ENCODE results near the gene SLF2. TPM values are rescaled to one million over a fixed set of nuclear protein-coding genes. Genes with fewer than 3 reads are reported as not detected.

The SLF2 gene
- total and polyA plus RNA-seq, 2 of the 8 experiments (the other 6 are each of a cell fraction or from before 2014, with no cell fraction given) = 5.5 to 20.9 TPM

DNA sequence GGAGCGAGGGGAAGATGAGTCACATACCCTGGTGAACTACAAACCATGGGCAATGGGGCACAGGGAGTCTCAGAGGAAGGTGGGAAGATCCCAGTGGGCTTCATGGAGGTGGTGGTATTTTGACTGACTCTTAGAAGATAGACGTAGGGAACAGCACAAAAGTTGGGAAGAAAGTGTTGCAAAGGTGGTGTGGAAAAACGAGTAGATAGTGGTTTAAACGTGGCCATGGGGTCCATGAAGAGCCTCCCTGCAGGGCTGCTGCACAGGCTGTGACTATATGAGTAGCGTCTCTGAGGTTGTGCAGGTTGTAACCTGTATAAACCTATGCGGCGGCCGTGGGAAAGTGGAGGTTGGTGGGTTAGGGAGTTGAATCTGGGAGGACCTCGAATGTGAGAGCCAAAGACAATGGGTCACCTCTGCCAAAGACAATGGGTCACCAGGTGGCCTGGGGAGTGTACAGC, 100.6 kb downstream of the SLF2 start (continued):
- TF ChIP-seq, protein P1, sequence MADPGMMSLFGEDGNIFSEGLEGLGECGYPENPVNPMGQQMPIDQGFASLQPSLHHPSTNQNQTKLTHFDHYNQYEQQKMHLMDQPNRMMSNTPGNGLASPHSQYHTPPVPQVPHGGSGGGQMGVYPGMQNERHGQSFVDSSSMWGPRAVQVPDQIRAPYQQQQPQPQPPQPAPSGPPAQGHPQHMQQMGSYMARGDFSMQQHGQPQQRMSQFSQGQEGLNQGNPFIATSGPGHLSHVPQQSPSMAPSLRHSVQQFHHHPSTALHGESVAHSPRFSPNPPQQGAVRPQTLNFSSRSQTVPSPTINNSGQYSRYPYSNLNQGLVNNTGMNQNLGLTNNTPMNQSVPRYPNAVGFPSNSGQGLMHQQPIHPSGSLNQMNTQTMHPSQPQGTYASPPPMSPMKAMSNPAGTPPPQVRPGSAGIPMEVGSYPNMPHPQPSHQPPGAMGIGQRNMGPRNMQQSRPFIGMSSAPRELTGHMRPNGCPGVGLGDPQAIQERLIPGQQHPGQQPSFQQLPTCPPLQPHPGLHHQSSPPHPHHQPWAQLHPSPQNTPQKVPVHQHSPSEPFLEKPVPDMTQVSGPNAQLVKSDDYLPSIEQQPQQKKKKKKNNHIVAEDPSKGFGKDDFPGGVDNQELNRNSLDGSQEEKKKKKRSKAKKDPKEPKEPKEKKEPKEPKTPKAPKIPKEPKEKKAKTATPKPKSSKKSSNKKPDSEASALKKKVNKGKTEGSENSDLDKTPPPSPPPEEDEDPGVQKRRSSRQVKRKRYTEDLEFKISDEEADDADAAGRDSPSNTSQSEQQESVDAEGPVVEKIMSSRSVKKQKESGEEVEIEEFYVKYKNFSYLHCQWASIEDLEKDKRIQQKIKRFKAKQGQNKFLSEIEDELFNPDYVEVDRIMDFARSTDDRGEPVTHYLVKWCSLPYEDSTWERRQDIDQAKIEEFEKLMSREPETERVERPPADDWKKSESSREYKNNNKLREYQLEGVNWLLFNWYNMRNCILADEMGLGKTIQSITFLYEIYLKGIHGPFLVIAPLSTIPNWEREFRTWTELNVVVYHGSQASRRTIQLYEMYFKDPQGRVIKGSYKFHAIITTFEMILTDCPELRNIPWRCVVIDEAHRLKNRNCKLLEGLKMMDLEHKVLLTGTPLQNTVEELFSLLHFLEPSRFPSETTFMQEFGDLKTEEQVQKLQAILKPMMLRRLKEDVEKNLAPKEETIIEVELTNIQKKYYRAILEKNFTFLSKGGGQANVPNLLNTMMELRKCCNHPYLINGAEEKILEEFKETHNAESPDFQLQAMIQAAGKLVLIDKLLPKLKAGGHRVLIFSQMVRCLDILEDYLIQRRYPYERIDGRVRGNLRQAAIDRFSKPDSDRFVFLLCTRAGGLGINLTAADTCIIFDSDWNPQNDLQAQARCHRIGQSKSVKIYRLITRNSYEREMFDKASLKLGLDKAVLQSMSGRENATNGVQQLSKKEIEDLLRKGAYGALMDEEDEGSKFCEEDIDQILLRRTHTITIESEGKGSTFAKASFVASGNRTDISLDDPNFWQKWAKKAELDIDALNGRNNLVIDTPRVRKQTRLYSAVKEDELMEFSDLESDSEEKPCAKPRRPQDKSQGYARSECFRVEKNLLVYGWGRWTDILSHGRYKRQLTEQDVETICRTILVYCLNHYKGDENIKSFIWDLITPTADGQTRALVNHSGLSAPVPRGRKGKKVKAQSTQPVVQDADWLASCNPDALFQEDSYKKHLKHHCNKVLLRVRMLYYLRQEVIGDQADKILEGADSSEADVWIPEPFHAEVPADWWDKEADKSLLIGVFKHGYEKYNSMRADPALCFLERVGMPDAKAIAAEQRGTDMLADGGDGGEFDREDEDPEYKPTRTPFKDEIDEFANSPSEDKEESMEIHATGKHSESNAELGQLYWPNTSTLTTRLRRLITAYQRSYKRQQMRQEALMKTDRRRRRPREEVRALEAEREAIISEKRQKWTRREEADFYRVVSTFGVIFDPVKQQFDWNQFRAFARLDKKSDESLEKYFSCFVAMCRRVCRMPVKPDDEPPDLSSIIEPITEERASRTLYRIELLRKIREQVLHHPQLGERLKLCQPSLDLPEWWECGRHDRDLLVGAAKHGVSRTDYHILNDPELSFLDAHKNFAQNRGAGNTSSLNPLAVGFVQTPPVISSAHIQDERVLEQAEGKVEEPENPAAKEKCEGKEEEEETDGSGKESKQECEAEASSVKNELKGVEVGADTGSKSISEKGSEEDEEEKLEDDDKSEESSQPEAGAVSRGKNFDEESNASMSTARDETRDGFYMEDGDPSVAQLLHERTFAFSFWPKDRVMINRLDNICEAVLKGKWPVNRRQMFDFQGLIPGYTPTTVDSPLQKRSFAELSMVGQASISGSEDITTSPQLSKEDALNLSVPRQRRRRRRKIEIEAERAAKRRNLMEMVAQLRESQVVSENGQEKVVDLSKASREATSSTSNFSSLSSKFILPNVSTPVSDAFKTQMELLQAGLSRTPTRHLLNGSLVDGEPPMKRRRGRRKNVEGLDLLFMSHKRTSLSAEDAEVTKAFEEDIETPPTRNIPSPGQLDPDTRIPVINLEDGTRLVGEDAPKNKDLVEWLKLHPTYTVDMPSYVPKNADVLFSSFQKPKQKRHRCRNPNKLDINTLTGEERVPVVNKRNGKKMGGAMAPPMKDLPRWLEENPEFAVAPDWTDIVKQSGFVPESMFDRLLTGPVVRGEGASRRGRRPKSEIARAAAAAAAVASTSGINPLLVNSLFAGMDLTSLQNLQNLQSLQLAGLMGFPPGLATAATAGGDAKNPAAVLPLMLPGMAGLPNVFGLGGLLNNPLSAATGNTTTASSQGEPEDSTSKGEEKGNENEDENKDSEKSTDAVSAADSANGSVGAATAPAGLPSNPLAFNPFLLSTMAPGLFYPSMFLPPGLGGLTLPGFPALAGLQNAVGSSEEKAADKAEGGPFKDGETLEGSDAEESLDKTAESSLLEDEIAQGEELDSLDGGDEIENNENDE (IDR thresholded peaks at IDR 0.05; ENCODE audit: insufficient replicate concordance, low read length) = no peak
- TF ChIP-seq POLR2A (IDR thresholded peaks at IDR 0.05; ENCODE audit: control extremely low read depth in 1 of 2, low read depth in 2 of 2, low read length in 2 of 2) (no peak), ZNF274 (IDR thresholded peaks at IDR 0.05; ENCODE audit: borderline replicate concordance, extremely low read depth, low read length) (no peak), CBX5 (IDR thresholded peaks at IDR 0.05; ENCODE audit: low read depth, low read length) (no peak), MAX (IDR thresholded peaks at IDR 0.05) (no peak), CTBP2 (IDR thresholded peaks at IDR 0.05; ENCODE audit: borderline replicate concordance, insufficient read depth, insufficient read length, low read length) (no peak), GABPA (IDR thresholded peaks at IDR 0.05; ENCODE audit: borderline replicate concordance, insufficient read depth, low read length) (no peak)
- TF ChIP-seq, protein P2, sequence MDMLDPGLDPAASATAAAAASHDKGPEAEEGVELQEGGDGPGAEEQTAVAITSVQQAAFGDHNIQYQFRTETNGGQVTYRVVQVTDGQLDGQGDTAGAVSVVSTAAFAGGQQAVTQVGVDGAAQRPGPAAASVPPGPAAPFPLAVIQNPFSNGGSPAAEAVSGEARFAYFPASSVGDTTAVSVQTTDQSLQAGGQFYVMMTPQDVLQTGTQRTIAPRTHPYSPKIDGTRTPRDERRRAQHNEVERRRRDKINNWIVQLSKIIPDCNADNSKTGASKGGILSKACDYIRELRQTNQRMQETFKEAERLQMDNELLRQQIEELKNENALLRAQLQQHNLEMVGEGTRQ (IDR thresholded peaks at IDR 0.05; ENCODE audit: low read length) = no peak
